ENCODE measurements around the gene TSBP1.
"Not testable (repeated sequence)": the region's sequence is repeated elsewhere in the genome, so short reads cannot be mapped to it uniquely, and the experiment has no call there.

The TSBP1 gene

DNA sequence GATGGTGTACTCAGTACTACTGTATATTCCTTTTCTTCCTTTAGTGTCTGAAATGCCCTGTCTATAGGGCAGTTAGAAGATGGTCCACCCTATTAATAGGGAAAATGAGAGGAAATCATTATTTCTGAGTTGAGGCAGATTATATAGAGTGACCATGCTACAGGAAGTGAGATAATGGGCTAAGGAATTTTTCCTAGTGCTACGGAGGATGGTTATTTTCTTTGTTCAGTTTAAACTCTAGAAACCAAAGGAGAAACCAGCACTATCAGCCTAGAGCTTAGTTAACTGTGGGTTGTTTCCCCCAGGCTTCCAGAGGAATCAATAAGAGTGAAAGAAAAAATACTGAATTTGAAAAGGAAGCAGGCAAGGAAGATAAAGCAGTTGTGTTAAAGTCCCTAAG is 474 bp downstream of the TSBP1 start:
- 0 out of 2 replicates have a peak, but pooled peaks cover 6% of the 10 kb centered on the region for H3K4me1 ChIP-seq (ENCODE audit: control insufficient read depth, insufficient read depth, low read length)
- H3K36me3 ChIP-seq (ENCODE audit: control insufficient read depth, insufficient read depth, low read length) = no peaks in the 10 kb centered on the region
- no peak overlapping the region for H3K9ac ChIP-seq (ENCODE audit: low read depth, low read length)
- H3K27me3 ChIP-seq (ENCODE audit: control insufficient read depth, insufficient read depth, low read length) = no peaks in the 10 kb centered on the region
- no peak overlapping the region for H3K4me3 ChIP-seq (ENCODE audit: low read depth, low read length)
- no peaks in the 10 kb centered on the region for H3K9me3 ChIP-seq (ENCODE audit: control insufficient read depth, insufficient read depth, low read length)
- no peak overlapping the region for H3K27ac ChIP-seq (ENCODE audit: low read depth, low read length)

DNA sequence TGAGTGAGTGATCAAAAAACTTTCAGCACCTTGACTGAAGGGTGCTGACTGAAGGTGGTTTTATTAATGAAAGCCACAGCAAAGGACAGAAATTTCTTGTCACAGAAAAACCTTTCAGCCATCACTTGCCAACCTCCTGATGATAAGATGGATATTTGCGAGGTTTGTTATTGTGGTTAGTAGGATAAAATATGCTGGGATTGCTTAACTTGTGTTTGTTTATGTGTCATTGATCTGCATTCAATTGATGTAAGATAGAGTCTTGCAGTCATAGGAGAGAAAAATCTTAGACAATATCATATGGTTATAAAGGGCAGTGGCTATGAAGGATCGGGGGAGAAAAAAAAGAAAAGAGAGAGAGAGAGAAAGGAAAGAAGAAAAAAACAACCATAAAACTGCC is 1.2 kb downstream of the TSBP1 start:
- H3K9me3 ChIP-seq (ENCODE audit: control insufficient read depth, insufficient read depth, low read length) = no peaks in the 10 kb centered on the region
- no peak overlapping the region for H3K4me3 ChIP-seq (ENCODE audit: low read depth, low read length)
- H3K36me3 ChIP-seq (ENCODE audit: control insufficient read depth, insufficient read depth, low read length) = no peaks in the 10 kb centered on the region
- no peaks in the 10 kb centered on the region for H3K27me3 ChIP-seq (ENCODE audit: control insufficient read depth, insufficient read depth, low read length)
- no peak overlapping the region for H3K27ac ChIP-seq (ENCODE audit: low read depth, low read length)
- 0 out of 2 replicates have a peak, but pooled peaks cover 6% of the 10 kb centered on the region for H3K4me1 ChIP-seq (ENCODE audit: control insufficient read depth, insufficient read depth, low read length)
- H3K9ac ChIP-seq (ENCODE audit: low read depth, low read length) = no peak overlapping the region

DNA sequence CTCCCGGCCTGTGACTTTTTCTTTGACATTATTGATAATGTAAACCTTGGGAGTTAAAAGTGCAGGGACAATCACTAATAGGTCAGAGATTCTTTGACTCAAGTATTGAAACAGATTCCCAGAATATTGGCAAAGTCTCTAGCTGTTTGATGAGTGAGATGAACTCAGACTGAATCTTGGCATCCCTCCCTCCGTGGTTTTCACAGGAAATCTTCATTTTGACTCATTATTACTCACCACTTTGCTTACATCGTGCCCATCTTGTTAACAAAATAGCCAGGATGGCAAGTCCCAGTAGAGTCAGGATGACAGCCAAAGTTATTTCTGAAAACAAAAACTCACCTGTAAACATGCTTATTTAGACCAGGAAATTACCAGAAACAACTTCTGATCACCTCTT is 2.0 kb downstream of the TSBP1 start:
- H3K9ac ChIP-seq (ENCODE audit: low read depth, low read length) = no peak overlapping the region
- 0 out of 2 replicates have a peak, but pooled peaks cover 6% of the 10 kb centered on the region for H3K4me1 ChIP-seq (ENCODE audit: control insufficient read depth, insufficient read depth, low read length)
- H3K4me3 ChIP-seq (ENCODE audit: low read depth, low read length) = no peak overlapping the region
- no peaks in the 10 kb centered on the region for H3K27me3 ChIP-seq (ENCODE audit: control insufficient read depth, insufficient read depth, low read length)
- H3K9me3 ChIP-seq (ENCODE audit: control insufficient read depth, insufficient read depth, low read length) = no peaks in the 10 kb centered on the region
- H3K27ac ChIP-seq (ENCODE audit: low read depth, low read length) = no peak overlapping the region
- H3K36me3 ChIP-seq (ENCODE audit: control insufficient read depth, insufficient read depth, low read length) = no peaks in the 10 kb centered on the region

DNA sequence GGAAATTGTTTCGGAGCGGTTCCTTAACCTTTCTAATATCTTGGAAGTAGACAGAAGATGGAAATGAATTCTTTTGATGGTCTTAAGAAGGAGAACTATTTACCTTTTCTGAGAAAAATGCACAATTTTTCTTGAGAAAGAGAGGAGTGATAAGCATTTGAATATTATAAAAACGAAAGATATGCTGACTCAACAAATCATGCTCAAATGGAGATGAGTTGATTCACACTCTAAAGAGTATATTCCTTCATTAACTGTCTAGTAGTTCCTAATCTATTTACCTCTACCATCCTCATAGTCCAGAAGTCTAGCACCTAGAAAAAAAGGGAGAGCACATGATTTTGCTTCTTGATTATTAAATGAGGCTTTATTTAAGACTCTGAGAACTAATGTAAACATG is 4.1 kb downstream of the TSBP1 start:
- Histone ChIP-seq H3K36me3 (ENCODE audit: control insufficient read depth, insufficient read depth, low read length) (no peaks in the 10 kb centered on the region), H3K9me3 (ENCODE audit: control insufficient read depth, insufficient read depth, low read length) (no peaks in the 10 kb centered on the region), H3K27ac (ENCODE audit: low read depth, low read length) (no peak overlapping the region), H3K27me3 (ENCODE audit: control insufficient read depth, insufficient read depth, low read length) (no peaks in the 10 kb centered on the region), H3K4me1 (ENCODE audit: control insufficient read depth, insufficient read depth, low read length) (0 out of 2 replicates have a peak, but pooled peaks cover 6% of the 10 kb centered on the region), H3K4me3 (ENCODE audit: low read depth, low read length) (no peak overlapping the region), H3K9ac (ENCODE audit: low read depth, low read length) (no peak overlapping the region)

DNA sequence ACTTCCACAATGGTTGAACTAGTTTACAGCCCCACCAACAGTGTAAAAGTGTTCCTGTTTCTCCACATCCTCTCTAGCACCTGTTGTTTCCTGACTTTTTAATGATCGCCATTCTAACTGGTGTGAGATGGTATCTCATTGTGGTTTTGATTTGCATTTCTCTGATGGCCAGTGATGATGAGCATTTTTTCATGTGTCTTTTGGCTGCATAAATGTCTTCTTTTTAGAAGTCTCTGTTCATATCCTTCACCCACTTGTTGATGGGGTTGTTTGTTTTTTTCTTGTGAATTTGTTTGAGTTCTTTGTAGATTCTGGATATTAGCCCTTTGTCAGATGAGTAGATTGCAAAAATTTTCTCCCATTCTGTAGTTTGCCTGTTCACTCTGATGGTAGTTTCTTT is 12.5 kb downstream of the TSBP1 start:
- not testable (repeated sequence) for H3K9me3 ChIP-seq (ENCODE audit: control insufficient read depth, insufficient read depth, low read length); H3K27ac ChIP-seq (ENCODE audit: low read depth, low read length); H3K4me1 ChIP-seq (ENCODE audit: control insufficient read depth, insufficient read depth, low read length); H3K27me3 ChIP-seq (ENCODE audit: control insufficient read depth, insufficient read depth, low read length); H3K4me3 ChIP-seq (ENCODE audit: low read depth, low read length); H3K36me3 ChIP-seq (ENCODE audit: control insufficient read depth, insufficient read depth, low read length); H3K9ac ChIP-seq (ENCODE audit: low read depth, low read length)

DNA sequence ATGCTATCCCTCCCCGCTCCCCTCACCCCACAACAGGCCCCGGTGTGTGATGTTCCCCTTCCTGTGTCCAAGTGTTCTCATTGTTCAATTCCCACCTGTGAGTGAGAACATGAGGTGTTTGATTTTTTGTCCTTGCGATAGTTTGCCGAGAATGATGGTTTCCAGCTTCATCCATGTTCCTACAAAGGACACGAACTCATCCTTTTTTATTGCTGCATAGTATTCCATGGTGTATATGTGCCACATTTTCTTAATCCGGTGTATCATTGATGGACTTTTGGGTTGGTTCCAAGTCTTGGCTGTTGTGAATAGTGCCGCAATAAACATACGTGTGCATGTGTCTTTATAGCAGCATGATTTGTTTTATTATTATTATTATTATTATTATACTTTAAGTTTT is 13.2 kb downstream of the TSBP1 start:
- not testable (repeated sequence) for H3K4me3 ChIP-seq (ENCODE audit: low read depth, low read length); H3K4me1 ChIP-seq (ENCODE audit: control insufficient read depth, insufficient read depth, low read length); H3K36me3 ChIP-seq (ENCODE audit: control insufficient read depth, insufficient read depth, low read length); H3K9me3 ChIP-seq (ENCODE audit: control insufficient read depth, insufficient read depth, low read length); H3K27me3 ChIP-seq (ENCODE audit: control insufficient read depth, insufficient read depth, low read length); H3K27ac ChIP-seq (ENCODE audit: low read depth, low read length); H3K9ac ChIP-seq (ENCODE audit: low read depth, low read length)

DNA sequence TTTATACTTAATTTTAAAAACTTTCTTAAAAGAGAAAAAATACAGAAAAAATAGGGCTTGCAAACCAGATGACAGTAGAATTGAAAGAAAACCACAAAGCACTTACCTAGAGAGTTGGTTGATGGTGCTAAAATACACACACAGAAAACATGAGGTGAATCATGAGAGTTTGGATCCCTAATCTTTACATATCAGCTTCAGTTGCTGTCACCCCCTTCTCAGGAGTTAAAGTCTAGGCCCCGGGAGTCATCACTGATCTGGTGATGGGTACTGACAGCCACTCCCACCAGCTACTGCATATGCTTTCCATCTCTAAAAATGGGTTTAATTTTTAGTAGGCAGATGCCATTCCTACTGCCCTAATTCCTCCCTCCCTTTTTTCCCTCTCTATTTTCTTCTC is 16.7 kb downstream of the TSBP1 start:
- Histone ChIP-seq H3K36me3 (ENCODE audit: control insufficient read depth, insufficient read depth, low read length) (no peaks in the 10 kb centered on the region), H3K9ac (ENCODE audit: low read depth, low read length) (no peak overlapping the region), H3K4me1 (ENCODE audit: control insufficient read depth, insufficient read depth, low read length) (no peaks in the 10 kb centered on the region), H3K9me3 (ENCODE audit: control insufficient read depth, insufficient read depth, low read length) (no peaks in the 10 kb centered on the region), H3K27ac (ENCODE audit: low read depth, low read length) (no peak overlapping the region), H3K27me3 (ENCODE audit: control insufficient read depth, insufficient read depth, low read length) (no peaks in the 10 kb centered on the region), H3K4me3 (ENCODE audit: low read depth, low read length) (no peak overlapping the region)

DNA sequence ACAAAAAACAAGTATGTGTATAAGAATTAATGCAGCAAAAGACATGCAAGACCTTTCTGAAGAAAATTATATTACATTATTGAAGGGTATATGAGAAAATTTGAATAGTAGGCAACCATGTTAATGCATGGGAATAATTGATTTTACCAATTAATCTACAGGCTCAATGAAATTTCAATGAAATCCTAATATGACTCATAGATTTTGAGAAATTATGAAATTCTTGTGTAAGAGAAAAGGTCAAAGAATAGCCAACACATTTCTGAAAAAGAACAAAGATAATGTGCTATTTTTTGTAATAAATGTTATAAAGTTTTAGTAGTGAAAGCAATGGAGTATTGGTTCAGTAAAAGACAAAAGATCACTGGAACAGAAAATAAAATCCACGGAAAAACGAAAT is 18.4 kb downstream of the TSBP1 start:
- H3K4me3 ChIP-seq (ENCODE audit: low read depth, low read length) = no peak overlapping the region
- H3K36me3 ChIP-seq (ENCODE audit: control insufficient read depth, insufficient read depth, low read length) = no peaks in the 10 kb centered on the region
- no peaks in the 10 kb centered on the region for H3K4me1 ChIP-seq (ENCODE audit: control insufficient read depth, insufficient read depth, low read length)
- H3K27me3 ChIP-seq (ENCODE audit: control insufficient read depth, insufficient read depth, low read length) = no peaks in the 10 kb centered on the region
- no peaks in the 10 kb centered on the region for H3K9me3 ChIP-seq (ENCODE audit: control insufficient read depth, insufficient read depth, low read length)
- H3K27ac ChIP-seq (ENCODE audit: low read depth, low read length) = no peak overlapping the region
- no peak overlapping the region for H3K9ac ChIP-seq (ENCODE audit: low read depth, low read length)

DNA sequence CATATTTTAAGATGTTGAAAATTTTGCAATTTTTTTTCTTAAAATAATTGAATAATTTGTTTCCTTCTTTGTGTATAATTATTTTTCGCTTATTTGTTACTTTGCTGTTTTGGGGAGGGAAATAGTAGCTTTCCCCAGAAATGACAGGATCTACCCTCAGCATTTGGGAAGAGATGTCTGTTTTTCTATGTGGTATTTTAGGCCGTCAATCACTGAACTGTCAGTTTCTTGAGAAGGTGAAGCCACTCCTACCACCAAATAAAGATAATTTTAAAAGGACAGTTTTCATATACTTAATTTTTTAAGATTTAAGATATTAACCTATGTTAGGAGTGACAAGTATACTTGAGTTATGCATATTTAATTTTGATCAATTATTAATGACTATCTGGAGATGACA is 31.5 kb downstream of the TSBP1 start:
- Histone ChIP-seq H3K4me1 (ENCODE audit: control insufficient read depth, insufficient read depth, low read length) (no peaks in the 10 kb centered on the region), H3K27me3 (ENCODE audit: control insufficient read depth, insufficient read depth, low read length) (no peaks in the 10 kb centered on the region), H3K27ac (ENCODE audit: low read depth, low read length) (no peak overlapping the region)

DNA sequence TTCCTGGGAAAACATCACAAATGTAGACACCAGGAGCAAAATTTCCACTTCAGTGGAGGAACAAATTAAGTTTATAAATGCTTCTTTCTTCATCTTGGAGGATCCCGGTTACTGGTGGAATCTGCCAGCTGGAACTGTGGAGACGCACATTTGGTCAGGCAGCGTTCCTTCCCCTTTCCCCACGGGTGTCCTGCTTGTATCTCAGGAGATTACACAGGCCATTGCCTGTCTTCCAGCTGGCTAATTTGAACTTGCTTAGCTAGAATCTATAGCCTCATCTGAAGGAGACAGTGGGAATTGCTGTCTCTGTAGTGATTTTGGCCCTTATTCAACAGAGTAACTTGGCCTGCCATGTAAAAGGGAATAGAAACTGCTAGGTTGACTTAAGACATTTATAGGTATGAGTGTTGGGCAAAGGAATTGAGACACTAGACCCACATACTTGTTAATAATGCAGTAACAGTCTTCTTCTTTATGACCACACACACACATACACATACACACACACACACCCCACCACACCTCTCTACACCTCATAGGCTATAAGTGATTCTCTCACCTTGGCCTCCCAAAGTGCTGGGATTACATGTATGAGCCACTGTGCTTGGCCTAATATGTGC is 34.4 kb downstream of the TSBP1 start:
- H3K27me3 ChIP-seq (ENCODE audit: control insufficient read depth, insufficient read depth, low read length) = no peaks in the 10 kb centered on the region
- H3K36me3 ChIP-seq (ENCODE audit: control insufficient read depth, insufficient read depth, low read length) = no peaks in the 10 kb centered on the region
- H3K9me3 ChIP-seq (ENCODE audit: control insufficient read depth, insufficient read depth, low read length) = no peaks in the 10 kb centered on the region
- no peak overlapping the region for H3K9ac ChIP-seq (ENCODE audit: low read depth, low read length)
- H3K4me1 ChIP-seq (ENCODE audit: control insufficient read depth, insufficient read depth, low read length) = no peaks in the 10 kb centered on the region
- no peak overlapping the region for H3K27ac ChIP-seq (ENCODE audit: low read depth, low read length)
- H3K4me3 ChIP-seq (ENCODE audit: low read depth, low read length) = no peak overlapping the region

More for the DNA sequence above, 31.5 kb downstream of the TSBP1 start:
- Histone ChIP-seq H3K9me3 (ENCODE audit: control insufficient read depth, insufficient read depth, low read length) (no peaks in the 10 kb centered on the region), H3K9ac (ENCODE audit: low read depth, low read length) (no peak overlapping the region), H3K4me3 (ENCODE audit: low read depth, low read length) (no peak overlapping the region), H3K36me3 (ENCODE audit: control insufficient read depth, insufficient read depth, low read length) (no peaks in the 10 kb centered on the region)

DNA sequence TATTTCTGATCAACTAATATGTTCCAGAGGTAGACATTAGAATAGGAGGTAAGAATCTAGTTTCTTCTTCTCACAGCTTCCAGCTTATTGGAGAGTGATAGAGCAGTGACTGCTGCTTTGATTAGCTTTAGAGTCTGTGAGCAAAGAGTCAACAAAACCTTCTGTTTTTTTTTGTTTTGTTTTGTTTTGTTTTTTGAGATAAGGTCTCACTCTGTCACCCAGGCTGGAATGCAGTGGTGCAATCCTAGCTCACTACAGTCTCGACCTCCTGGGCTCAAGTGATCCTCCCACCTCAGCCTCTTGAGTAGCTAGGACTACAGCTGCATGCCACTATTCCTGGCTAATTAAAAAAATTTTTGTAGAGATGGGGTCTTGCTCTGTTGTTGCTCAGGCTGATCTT is 39.3 kb downstream of the TSBP1 start:
- H3K27me3 ChIP-seq (ENCODE audit: control insufficient read depth, insufficient read depth, low read length) = no peaks in the 10 kb centered on the region
- H3K36me3 ChIP-seq (ENCODE audit: control insufficient read depth, insufficient read depth, low read length) = no peaks in the 10 kb centered on the region
- no peak overlapping the region for H3K27ac ChIP-seq (ENCODE audit: low read depth, low read length)
- no peak overlapping the region for H3K9ac ChIP-seq (ENCODE audit: low read depth, low read length)
- H3K9me3 ChIP-seq (ENCODE audit: control insufficient read depth, insufficient read depth, low read length) = no peaks in the 10 kb centered on the region
- no peak overlapping the region for H3K4me3 ChIP-seq (ENCODE audit: low read depth, low read length)
- H3K4me1 ChIP-seq (ENCODE audit: control insufficient read depth, insufficient read depth, low read length) = no peaks in the 10 kb centered on the region

DNA sequence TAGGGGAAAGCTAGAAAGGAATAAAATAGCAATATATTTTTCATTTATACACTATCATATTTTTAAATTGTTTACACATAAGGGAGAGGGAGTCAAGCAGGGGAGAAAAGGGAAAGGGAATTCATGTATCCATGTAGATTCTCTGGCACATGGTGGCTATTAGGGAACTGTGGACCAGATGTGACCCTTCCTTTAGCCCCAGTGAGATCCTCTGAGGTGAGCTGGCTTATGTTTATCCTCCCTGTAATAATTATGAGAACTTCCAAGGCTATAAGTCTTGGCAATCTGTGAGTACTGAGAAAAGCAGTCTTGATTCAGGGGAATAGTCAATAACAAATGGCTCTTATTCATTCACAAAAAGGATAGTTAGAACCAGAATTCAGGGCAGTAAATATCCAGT is 42.6 kb downstream of the TSBP1 start:
- no peak overlapping the region for H3K9ac ChIP-seq (ENCODE audit: low read depth, low read length)
- no peak overlapping the region for H3K4me3 ChIP-seq (ENCODE audit: low read depth, low read length)

More for the DNA sequence above, 42.6 kb downstream of the TSBP1 start:
- Histone ChIP-seq H3K36me3 (ENCODE audit: control insufficient read depth, insufficient read depth, low read length) (no peaks in the 10 kb centered on the region), H3K9me3 (ENCODE audit: control insufficient read depth, insufficient read depth, low read length) (no peaks in the 10 kb centered on the region), H3K27me3 (ENCODE audit: control insufficient read depth, insufficient read depth, low read length) (no peaks in the 10 kb centered on the region), H3K27ac (ENCODE audit: low read depth, low read length) (no peak overlapping the region), H3K4me1 (ENCODE audit: control insufficient read depth, insufficient read depth, low read length) (no peaks in the 10 kb centered on the region)

All from HUES48 (cell line).